GM19372 (cell line): Measurements from ENCODE around the gene ABCC9.
"Not testable (repeated sequence)": the region's sequence is repeated elsewhere in the genome, so short reads cannot be mapped to it uniquely, and the experiment has no call there.

Experiments used
- ATAC-seq: cut with Tn5 transposase; IDR thresholded peaks from one replicate; pipeline ENCODE4 v1.9.1; 2021; ENCODE audit warnings: mild to moderate bottlenecking, low read depth, moderate library complexity; ENCODE audit not compliant: unreplicated experiment

Gene ABCC9

DNA sequence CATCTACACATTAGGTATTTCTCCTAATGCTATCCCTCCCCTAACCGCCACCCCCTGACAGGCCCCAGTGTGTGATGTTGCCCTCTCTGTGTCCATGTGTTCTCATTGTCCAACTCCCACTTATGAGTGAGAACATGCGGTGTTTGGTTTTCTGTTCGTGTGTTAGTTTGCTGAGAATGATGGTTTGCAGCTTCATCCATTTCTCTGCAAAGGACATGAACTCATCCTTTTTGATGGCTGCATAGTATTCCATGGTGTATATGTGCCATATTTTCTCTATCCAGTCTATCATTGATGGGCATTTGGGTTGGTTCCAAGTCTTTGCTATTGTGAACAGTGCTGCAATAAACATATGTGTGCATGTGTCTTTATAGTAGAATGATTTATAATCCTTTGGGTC lies 158.5 kb downstream of the ABCC9 start:
- ATAC-seq: not testable (repeated sequence)

DNA sequence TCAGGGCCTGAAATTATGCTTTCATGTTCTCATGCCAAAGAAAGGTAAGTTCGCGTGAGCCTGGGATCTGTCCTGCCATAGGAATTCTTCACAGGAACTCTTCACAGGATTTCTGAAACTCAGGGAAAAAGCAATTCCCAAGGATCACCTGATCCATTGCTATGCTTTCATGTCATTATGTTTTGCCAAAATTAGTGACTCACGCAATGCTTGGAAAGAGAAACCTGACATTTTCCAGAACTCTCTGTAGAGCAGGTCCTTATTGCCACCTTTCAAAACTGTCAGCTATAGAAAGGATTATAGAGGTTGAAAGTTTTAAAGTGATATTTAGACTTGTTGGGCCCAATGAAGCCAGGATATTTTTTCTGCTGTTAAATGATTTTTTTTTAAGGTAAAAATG lies 160.4 kb downstream of the ABCC9 start:
- ATAC-seq: no peak

GRCh38 chr12:21776175-21776574 lies 165.1 kb downstream of the ABCC9 start:
- ATAC-seq: no peak

GRCh38 chr12:21775133-21775820 lies 165.9 kb downstream of the ABCC9 start:
- ATAC-seq: no peak

DNA sequence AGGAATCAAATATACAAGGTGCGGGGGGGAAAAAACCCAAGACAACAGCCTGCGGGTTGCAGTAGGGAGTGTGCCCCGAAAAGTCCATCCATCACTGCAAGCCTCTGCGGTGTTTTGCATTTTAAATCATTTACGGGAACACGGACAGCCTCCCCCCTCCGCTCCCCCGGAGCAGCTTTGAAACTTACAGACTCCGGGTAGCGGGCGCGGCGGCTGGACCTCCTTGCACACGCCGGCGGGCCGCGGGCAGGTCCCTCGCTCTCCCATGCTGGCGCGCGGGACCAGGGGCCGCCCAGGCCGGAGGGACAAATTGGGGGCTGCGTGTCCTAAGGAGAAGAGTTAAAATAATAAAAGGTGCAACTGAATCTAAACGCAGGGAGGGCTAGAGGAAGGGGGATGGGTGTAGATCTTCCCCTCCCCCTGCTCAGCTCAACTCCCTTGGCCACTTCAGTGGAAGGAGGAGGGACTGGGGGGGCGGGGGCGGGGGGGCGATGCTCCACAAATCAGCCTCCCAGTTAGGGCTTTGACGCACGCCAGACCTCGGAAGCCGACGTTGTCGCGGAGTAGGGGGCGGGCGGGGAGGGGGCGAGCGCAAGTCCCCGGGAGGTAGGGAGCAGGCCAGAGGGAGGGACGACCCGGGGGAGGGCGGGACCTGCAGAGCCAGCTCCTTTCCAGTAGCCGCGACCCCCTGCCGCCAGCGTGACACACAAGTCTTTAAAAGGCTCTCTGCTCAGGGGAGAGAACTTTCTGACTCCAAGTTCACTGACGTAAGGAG lies 166.7 kb downstream of the ABCC9 start, which contains the start of gene KCNJ8:
Gene KCNJ8, minus strand, starts transcription at position 349 of the 775 bp plus-strand sequence. CDS start 1,090 bp downstream, outside the sequence.
- ATAC-seq: no peak

GRCh38 chr12:21773806-21774205 lies 167.4 kb downstream of the ABCC9 start:
- no peak for ATAC-seq

DNA sequence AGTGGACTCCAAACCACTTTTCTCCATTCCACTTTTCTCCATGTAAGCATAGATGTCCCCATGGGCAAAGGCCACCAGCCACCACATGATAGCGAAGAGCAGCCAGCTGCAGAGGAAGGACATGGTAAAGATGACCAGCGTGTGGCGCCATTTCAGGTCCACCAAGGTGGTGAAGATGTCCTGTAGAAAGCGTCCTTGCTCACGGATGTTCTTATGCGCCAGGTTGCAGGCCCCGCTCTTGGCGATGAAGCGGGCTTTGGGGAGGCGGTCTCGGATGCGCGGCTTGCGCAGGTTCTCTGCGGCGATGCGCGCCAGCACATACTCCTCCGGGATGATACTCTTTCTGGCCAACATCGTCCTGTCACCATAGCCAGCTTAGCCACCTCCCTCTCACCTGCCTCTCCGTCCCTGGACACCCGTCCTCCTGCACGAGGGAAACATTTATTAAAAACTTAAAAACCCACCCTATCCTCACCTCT lies 167.9 kb downstream of the ABCC9 start:
- no peak for ATAC-seq

DNA sequence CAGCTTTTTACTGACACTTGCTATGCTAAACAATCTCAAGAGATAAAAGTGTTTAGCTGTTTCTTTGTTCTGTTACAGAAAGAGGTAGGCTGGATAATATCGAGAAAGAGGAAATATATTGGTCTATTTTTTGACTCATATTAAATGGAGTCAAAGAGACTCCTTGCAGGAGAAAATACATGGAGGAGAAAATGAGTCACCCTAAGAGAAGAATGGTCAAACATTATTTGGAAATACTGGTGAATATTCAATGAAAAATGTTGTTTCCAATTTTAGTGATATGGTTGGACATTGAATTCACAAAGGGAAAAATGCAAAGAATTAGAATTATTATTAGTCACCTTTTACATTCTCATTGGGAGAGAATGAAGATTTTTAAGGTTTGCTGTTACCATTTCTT lies 169.9 kb downstream of the ABCC9 start:
- ATAC-seq: no peak

GRCh38 chr12:21769307-21769706 lies 171.9 kb downstream of the ABCC9 start:
- no peak for ATAC-seq

- no peak for ATAC-seq
Measured at GRCh38 chr12:21766403-21766802, 174.8 kb downstream of the ABCC9 start.

- ATAC-seq: no peak
Measured at GRCh38 chr12:21764950-21765349, 176.3 kb downstream of the ABCC9 start.

GRCh38 chr12:21764065-21764464 lies 177.2 kb downstream of the ABCC9 start:
- no peak for ATAC-seq

- ATAC-seq: no peak
Measured at GRCh38 chr12:21763531-21763930, 177.7 kb downstream of the ABCC9 start.

GRCh38 chr12:21759737-21760136 lies 181.5 kb downstream of the ABCC9 start:
- ATAC-seq: no peak

DNA sequence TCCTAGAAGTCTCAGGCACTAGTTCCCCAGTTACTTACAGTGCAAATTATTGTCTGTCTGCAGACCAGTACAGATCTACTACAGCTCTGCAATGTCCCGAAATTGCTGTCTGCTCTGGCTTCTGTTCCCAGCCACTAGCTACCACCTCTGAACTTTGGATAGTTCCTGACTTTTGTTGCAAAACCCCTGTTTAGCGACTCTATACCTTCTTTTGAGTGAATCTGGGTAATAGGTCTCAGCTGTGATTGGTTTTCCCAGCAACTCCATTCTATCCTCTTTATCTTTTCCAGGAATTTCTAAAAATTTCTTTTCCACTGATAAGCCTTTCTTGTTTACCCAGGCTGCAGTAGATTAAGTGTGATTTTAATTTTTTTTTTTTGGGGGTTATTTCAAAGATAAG lies 183.5 kb downstream of the ABCC9 start:
- ATAC-seq: no peak

DNA sequence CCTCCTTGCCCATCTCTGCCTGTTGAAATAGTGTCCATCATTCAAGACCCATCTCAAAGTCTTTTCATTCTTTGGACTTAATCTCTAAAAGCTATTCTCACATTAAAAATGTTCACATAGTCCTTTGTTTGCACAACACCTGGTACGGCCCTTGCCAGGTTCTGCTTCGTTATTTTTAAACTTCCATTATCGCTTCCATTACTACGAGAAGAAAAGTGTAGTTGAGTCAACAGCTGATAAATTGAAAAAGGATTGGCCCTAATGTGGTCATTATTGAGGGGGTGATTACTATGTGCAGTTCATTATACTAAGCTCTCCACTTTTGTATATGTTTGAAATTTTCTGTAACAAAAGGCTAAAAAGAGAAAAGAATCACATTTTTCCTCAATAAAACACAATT lies 184.5 kb downstream of the ABCC9 start:
- no peak for ATAC-seq

DNA sequence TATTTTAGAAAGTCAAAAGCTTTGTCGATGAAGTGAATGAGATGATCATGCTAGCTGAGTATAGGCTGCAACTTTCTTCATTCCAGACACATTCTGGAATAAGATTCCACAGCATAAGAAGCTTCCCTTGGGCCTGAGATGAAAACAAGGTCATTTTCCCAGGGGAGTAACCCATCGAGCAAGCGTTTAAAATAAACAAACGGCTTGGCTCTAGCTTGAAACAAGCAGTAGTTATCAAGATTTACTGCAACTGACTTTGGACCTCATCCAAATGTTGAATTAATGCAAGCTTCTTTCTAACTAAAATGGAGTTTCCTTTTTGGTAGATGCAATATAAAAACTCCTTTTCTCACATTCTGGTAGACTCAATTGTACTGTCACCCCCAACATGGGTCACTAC lies 189.7 kb downstream of the ABCC9 start:
- ATAC-seq: no peak
